LNCaP clone FGC (cell line): ENCODE data around the gene TOR1A.

Source experiments
- DNase-seq: peaks from one replicate; pipeline ENCODE4 v3.0.0-alpha.2; 2011; ENCODE audit warnings: low read depth
- H3K4me3 ChIP-seq: 2 replicates; pipeline ENCODE4 v1.5.1; 2011; ENCODE audit warnings: mild to moderate bottlenecking, low read depth, low read length, control low read depth
- CTCF ChIP-seq: IDR thresholded peaks from 2 replicates; pipeline ENCODE4 v1.5.1; 2012; ENCODE audit warnings: mild to moderate bottlenecking; ENCODE audit not compliant: control insufficient read depth, insufficient read depth; ENCODE audit errors: extremely low read depth

TOR1A gene

GRCh38 chr9:129822898-129823541 lies 916 bp downstream of the TOR1A start:
- peak overlapping the region; percentile 61 for H3K4me3 ChIP-seq
- no peak for DNase-seq
- no peak for TF ChIP-seq CTCF

GRCh38 chr9:129816501-129817435 lies 7.2 kb downstream of the TOR1A start:
- no peak for TF ChIP-seq CTCF
- DNase-seq, result no peak
- H3K4me3 ChIP-seq, result no peak overlapping the region

- H3K4me3 ChIP-seq, result no peak overlapping the region
- DNase-seq, result no peak
- TF ChIP-seq CTCF, result no peak
Measured at GRCh38 chr9:129815278-129815677, 8.7 kb downstream of the TOR1A start.

GRCh38 chr9:129814432-129815223 lies 9.3 kb downstream of the TOR1A start:
- TF ChIP-seq CTCF, result no peak
- no peak for DNase-seq

GRCh38 chr9:129813661-129814060 lies 10.3 kb downstream of the TOR1A start:
- H3K4me3 ChIP-seq, result no peak overlapping the region
- no peak for TF ChIP-seq CTCF
- DNase-seq, result no peak

More at GRCh38 chr9:129814432-129815223, 9.3 kb downstream of the TOR1A start:
- no peak overlapping the region for H3K4me3 ChIP-seq

- DNase-seq, result no peak
- no peak for TF ChIP-seq CTCF
- no peak overlapping the region for H3K4me3 ChIP-seq
Measured at GRCh38 chr9:129812385-129812784, 11.6 kb downstream of the TOR1A start.
